NB4 (cell line): ENCODE results near the gene PDZD2.

Experiments used
- POLR2A ChIP-seq: IDR thresholded peaks from 2 replicates; pipeline ENCODE4 v1.6.1; 2011; ENCODE audit warnings: mild to moderate bottlenecking; ENCODE audit not compliant: insufficient read length; ENCODE audit errors: extremely low read depth
- TF ChIP-seq, protein P1 (sequence below): IDR thresholded peaks from 2 replicates; pipeline ENCODE4 v1.6.1; 2011; ENCODE audit warnings: low read depth, low read length

GRCh38 chr5:31611002-31611401 is 27.9 kb upstream of the PDZD2 start:
- TF ChIP-seq, protein P1, sequence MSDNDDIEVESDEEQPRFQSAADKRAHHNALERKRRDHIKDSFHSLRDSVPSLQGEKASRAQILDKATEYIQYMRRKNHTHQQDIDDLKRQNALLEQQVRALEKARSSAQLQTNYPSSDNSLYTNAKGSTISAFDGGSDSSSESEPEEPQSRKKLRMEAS, result no peak
- TF ChIP-seq POLR2A, result no peak
